Stimulated activated CD4-positive, alpha-beta T cell treated with anti-CD3 and anti-CD28 coated beads, Interleukin-2, amount 100 ng/mL, for 24 hours (primary cell): Measurements from ENCODE around the gene CLSTN2.

Source experiments
- DNase-seq, 2 donors: peaks; one replicate each; pipeline ENCODE4 v3.0.0-alpha.2; 2020

CLSTN2 gene

DNA sequence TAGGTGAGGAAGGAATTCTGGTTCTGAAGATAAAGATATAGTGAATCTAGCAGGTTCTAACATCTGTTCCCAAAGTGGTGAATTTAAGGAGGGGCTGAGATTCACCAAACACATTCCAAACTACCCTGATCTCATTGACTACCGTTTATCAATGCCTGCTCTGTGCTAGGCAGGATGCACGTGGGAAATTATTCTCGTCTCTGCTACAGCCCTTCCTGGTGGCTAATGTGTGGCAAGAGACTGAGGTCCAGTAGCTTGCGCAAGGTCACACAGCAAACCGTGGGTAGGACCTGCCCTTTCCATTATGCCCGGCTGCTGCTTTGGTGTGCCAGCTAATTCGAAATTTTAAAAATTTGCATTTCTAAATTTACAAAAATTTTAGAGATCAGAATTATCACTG, 533.4 kb downstream of the CLSTN2 start:
- DNase-seq, result no peak

GRCh38 chr3:140469491-140469890, 534.5 kb downstream of the CLSTN2 start:
- DNase-seq, result no peak

DNA sequence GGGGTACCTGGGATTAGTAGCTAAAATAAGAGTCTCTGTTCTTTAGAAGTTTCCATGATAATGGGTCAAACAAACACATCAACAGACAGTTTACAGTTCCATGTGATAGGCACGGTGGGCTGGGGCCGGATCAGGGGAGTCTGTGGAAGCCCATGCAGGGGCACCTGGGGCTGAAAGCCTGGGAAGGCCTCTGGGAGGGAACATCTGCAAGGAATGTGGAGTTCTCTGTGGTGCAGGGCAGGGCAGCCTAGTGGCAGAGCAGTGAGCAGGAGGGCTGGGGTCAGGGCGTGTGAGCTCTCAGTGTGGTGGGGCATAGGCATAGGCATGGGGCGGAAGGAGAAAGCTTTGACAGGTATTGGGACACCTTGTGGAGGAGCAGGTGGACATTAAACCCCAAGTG, 535.2 kb downstream of the CLSTN2 start:
- no peak for DNase-seq

DNA sequence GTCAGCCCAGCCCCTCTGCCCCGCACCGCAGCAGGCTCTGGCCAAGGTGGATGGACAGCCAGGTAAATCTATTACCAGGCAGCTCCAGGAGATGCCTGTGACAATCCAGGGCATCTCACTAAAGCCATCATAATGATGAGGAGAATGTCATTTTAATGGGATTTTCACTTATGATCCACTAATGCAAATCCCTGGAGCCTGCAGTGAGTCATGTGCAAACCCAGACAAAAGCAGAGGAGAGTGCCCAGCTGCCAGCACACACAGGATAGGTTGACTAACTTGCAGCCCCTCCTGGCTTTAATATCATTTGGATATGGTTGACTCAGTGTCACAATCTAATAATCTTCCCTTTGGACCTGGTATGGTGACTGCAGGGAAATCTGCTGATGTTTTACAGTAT, 536.0 kb downstream of the CLSTN2 start:
- no peak for DNase-seq

DNA sequence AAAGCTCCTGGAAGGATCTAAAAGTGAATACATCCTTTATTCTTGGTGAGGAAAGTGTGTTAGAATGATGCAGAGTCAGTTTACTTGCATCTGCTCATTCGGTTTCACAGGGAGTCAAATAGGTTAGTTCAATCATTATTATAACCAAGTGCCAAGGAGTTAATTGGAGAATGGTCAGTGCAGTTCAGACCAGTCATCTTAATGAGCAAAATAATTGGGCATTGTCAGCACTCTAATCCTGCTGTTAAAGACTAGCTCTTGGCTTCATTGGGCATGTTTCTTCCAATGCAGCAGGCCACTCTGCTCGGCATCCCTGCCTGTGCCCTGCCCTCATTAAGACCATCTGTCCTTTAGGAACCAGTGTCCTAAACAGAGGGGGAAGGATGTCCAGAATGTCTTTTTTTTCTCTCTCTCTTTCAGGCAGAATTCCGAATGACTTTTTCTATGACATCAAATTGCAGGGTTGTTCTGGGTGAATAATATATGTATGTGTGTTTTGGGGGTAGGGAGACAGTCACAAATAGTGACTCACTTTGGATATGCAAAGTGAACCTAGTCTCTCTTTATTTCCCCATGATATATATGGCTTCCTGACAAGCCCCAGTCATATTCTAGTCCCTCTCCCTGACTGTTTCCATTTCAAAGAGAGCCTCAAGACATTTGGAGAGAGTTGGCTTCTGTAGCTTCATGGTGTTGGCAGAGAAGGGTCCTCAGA, 537.5 kb downstream of the CLSTN2 start:
- DNase-seq, result no peak

GRCh38 chr3:140487566-140487965, 552.6 kb downstream of the CLSTN2 start:
- no peak for DNase-seq

GRCh38 chr3:140493271-140493670, 558.3 kb downstream of the CLSTN2 start:
- no peak for DNase-seq

- DNase-seq, result no peak
These were observed 560.0 kb downstream of the CLSTN2 start for GRCh38 chr3:140494970-140495369.

- DNase-seq, result no peak
These were observed 562.3 kb downstream of the CLSTN2 start for GRCh38 chr3:140497331-140497730.

DNA sequence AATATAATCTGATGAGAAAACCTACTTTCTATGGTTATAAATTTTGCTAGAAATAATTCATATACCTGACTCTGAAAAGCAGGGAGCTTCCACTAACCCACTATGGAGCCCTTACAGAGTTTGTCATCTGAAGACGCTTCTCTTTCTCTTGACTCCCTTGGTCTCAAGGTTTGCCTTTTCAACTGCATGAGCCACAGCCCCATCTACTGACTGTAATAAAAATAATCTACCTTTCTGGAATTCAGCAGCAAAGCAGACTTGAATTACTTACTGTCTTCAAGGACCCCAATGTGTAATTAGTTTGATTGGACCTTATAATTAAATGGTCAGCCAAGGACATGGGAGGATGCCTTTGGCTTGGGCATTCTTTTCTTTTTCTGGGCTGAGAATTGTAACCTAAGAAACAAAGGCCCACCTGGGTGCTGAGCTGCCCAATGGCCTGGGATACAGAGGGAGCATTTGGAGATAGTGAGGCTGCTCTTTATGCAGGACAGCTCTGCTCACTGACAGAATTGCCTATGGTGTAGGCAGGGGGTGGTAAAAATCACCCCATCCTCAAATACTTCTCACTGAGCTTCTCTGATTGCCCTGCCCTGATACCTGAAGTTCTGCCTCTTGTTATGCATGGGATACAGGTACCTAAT, 564.3 kb downstream of the CLSTN2 start:
- no peak for DNase-seq

- no peak for DNase-seq
These were observed 565.5 kb downstream of the CLSTN2 start for GRCh38 chr3:140500473-140500872.

- no peak for DNase-seq
These were observed 566.2 kb downstream of the CLSTN2 start for GRCh38 chr3:140501061-140501769.

DNA sequence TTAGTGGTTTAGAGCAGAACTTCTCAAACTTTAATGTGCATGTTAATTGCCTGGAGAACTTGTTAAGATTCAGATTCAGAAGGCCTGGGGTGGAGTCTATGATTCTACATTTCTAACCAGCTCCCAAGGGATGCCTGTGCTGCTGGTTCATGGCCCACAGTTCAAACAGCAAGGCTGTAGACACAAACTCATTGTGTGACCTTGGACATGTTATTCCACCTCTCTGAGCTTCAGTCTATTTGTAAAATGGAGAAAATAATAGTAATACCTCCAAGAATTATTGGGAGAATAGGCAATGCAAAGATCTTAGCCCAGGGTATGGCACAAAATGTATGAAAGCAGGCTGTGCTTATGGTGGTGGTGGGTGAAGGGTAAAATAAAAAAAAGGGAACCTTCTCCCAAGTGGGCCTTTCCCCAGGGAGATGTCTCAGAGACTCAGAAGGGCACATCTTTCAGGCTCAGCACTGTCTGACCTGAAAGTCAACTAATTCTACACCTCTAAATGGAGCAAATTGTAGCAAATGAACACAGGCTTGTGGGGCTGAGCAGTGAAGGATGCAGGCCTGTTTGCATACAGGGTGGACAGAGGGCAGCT, 566.9 kb downstream of the CLSTN2 start:
- DNase-seq, result no peak

DNA sequence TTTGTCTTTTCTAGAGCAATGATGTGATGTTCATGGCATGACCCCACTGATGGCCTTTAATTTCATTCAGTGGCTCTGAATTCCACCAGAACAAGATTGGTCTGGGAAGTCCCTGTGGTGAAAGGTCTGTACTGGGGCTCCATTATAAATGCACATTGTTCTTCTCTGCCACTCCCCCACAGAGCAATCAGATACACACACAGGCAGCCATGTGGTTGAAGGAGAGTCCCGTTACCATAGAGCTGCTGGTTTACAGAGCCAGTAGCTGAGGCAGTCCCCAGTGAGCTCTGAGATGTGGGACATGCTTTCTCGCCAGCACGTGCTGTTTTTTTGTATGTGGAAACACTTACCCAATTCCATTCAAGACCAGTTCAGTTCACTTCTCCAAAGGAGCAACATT, 570.2 kb downstream of the CLSTN2 start:
- DNase-seq, result no peak

DNA sequence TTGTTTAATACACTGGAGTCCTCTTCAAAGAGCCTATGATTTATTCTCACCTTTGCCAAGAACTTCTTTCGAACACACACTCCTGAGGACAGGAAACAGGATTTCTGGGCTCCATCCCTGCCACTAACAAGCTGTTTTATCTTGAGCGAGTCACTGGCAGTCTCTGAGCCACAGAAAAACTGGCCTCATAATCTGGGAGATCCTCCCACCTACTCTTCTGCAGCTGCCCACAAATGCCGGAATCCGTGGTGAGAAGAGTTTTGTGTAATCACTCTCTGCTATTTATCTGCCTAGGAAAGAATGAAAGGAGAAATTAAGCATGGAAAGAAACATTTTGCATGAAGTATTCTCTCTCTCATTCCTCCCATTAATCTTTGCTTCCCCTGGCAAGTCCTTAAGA, 570.9 kb downstream of the CLSTN2 start:
- no peak for DNase-seq

GRCh38 chr3:140508550-140508949, 573.6 kb downstream of the CLSTN2 start:
- no peak for DNase-seq

DNA sequence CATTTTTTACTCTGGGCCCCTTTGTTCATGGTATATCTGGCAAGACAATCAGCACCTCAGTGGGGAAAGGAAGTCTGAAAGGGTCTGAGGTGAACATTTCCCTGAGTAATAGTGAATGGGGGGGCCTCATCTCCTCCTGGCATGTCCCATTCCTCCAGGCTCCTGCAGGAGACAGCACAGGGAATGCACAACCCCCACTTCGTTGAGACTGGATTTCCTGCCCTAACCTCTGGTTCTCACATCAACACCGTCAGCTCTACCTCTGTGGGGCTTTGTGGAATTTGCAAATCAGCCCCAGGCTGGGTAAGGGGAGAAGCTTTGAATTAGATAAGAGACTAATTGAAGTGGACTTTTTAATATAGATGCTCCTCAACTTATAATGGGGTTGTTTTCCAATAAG, 574.5 kb downstream of the CLSTN2 start:
- no peak for DNase-seq

GRCh38 chr3:140510303-140510861, 575.4 kb downstream of the CLSTN2 start:
- no peak for DNase-seq

DNA sequence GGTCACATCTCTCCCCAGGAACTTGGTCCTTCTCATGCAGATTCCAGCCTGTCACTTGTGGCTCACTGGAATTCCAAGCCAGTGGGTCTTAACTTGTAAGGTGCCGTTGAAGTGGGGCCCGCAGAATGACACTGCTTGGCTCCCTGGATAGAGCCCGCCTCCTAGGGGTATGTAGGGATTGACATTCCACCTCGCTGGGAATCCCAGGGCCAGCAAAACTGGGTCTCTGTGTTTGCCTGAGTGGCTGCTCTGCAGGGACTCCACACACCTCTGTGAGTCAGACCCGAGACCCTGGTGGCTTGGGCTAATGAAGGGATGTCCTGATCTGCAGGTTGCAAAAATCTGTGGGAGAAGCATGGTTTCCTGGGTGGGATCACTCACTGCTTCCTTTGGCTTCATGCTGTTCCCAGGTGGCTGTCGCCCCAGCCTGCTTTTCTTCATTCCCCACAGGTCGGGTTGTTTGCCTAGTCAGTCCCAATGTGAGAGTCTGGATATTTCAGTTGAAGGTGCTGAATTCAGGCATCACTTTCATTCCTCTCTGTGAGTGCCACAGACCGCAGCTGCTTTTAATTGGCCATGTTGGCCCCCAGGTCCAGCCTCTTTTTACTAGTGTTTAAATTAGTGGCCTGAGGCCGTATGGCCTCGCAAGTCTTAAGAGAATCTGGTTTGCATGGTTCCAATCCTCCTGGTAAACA, 586.9 kb downstream of the CLSTN2 start:
- DNase-seq, result no peak

DNA sequence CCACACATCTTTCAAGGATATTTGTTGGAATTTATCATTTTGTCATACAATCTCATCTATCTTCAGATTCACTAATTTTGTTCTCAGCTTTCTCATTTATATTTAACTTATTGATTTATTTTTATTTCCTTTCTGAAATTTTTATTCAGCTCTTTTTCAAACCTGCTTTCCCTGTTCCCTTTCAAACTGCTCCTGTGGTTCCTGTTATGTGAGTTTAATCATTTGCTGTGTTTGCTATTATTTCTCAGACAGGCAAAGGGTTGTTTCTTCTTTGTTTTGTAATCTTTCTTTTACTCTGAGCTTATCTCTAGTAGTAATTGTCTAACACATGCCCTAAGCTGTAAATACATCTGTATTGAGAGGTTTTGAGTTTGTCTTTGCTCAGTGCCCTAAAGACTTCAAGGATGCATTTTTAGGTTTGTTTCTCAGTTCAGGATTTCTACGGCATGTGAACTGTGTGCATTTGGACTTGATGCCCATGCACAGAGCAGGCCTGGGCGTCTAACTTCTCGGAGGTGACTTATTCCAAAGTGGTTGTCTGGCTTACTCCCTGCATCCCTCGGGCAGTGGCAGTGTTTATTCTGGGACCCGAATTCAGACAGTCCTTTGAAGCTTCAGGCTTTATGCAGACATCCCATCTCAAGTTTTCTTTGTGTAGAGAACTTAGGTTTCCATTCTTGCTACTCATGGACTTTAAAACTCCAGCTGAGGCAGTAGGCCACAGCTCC, 587.8 kb downstream of the CLSTN2 start:
- no peak for DNase-seq

- no peak for DNase-seq
These were observed 588.6 kb downstream of the CLSTN2 start for GRCh38 chr3:140523600-140523999.

GRCh38 chr3:140527156-140527555, 592.2 kb downstream of the CLSTN2 start:
- no peak for DNase-seq
